ENCODE measurements around the gene GPRC5B. TPM values are rescaled to one million over a fixed set of nuclear protein-coding genes. Genes with fewer than 3 reads are reported as not detected.

Gene GPRC5B
- total RNA-seq, result 0.46 and 0.76 TPM in 2 replicates
- long read RNA-seq, result 0 reads

GRCh38 chr16:19884611-19885450, at the start of gene GPRC5B:
Gene GPRC5B, minus strand, starts transcription at chr16:19884848. Its CDS starts 12,003 bp downstream, at chr16:19872845.
- Mint-ChIP-seq H3K27ac (ENCODE audit: unreplicated experiment) (no peak within 1 kb of the TSS), H3K4me1 (ENCODE audit: unreplicated experiment) (peaks cover 19% of the 10 kb centered on the region)
- DNase-seq (ENCODE audit: extremely low spot score, unreplicated experiment), result no peak

DNA sequence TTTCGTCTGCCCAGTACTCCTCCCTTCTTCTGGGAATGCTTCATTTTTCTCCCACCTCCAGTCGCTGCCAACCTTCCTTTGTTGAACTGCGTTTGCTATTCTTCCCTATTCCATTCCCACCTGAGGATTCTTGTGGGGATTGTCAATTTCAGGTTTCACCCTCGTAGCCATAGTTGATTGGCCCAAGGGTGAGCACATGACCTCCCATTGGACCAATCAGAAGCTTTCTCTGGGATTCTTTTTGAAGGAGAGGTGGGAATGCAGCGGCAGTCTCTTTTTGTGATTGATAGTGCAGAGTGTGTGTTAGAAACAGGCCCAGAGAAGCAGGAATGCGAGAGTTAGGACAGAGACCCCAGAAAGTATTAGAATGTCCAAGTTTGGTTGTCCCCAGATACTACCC, 49.1 kb upstream of the GPRC5B start:
- no peak overlapping the region for H3K4me3 Mint-ChIP-seq (ENCODE audit: unreplicated experiment)
- no peaks in the 10 kb centered on the region for H3K9me3 Mint-ChIP-seq (ENCODE audit: unreplicated experiment)
- H3K36me3 Mint-ChIP-seq (ENCODE audit: unreplicated experiment), result no peaks in the 10 kb centered on the region
- H3K27me3 Mint-ChIP-seq (ENCODE audit: unreplicated experiment), result no peaks in the 10 kb centered on the region
- no peaks in the 10 kb centered on the region for H3K4me1 Mint-ChIP-seq (ENCODE audit: unreplicated experiment)
- TF ChIP-seq CTCF (IDR thresholded peaks at IDR 0.05), result no peak
- DNase-seq (ENCODE audit: extremely low spot score, unreplicated experiment), result peak; percentile 46
- no peak overlapping the region for H3K27ac Mint-ChIP-seq (ENCODE audit: unreplicated experiment)

More at GRCh38 chr16:19884611-19885450, at the start of gene GPRC5B:
- TF ChIP-seq CTCF (IDR thresholded peaks at IDR 0.05), result peak; percentile 23
- Mint-ChIP-seq H3K9me3 (ENCODE audit: unreplicated experiment) (no peaks in the 10 kb centered on the region), H3K4me3 (ENCODE audit: unreplicated experiment) (peak within 1 kb of the TSS; percentile 71), H3K36me3 (ENCODE audit: unreplicated experiment) (no peaks in the 10 kb centered on the region), H3K27me3 (ENCODE audit: unreplicated experiment) (peaks cover 27% of the 10 kb centered on the region)

DNA sequence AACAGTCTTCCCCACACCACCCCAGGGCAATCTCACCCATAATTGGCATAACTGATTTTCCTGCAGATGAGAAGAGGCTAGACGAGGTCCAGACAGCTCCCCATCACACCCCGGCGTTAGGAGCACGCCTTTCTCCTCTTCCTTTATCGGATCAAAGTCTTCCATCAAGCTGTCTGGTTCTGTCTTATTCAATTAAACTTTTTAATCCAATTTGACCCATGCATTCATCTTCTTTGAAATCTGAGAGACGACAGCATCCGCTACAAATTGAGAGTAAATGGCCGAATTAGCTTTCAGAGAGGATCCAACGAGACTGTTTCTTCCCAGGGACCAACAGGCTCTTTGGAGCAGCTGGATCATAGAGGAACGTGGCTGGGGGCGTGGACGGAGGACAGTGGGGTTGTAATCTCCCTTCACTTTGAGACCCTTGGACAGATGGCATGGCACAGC, 44.4 kb upstream of the GPRC5B start:
- Mint-ChIP-seq H3K9me3 (ENCODE audit: unreplicated experiment) (no peaks in the 10 kb centered on the region), H3K4me3 (ENCODE audit: unreplicated experiment) (no peak overlapping the region), H3K27ac (ENCODE audit: unreplicated experiment) (no peak overlapping the region), H3K36me3 (ENCODE audit: unreplicated experiment) (no peaks in the 10 kb centered on the region), H3K27me3 (ENCODE audit: unreplicated experiment) (no peaks in the 10 kb centered on the region), H3K4me1 (ENCODE audit: unreplicated experiment) (peaks cover 10% of the 10 kb centered on the region)
- peak; percentile 53 for DNase-seq (ENCODE audit: extremely low spot score, unreplicated experiment)
- TF ChIP-seq CTCF (IDR thresholded peaks at IDR 0.05), result no peak

GRCh38 chr16:19928432-19928831, 43.8 kb upstream of the GPRC5B start:
- TF ChIP-seq CTCF (IDR thresholded peaks at IDR 0.05), result no peak
- H3K27me3 Mint-ChIP-seq (ENCODE audit: unreplicated experiment), result no peaks in the 10 kb centered on the region
- no peak overlapping the region for H3K4me3 Mint-ChIP-seq (ENCODE audit: unreplicated experiment)
- peaks cover 10% of the 10 kb centered on the region for H3K4me1 Mint-ChIP-seq (ENCODE audit: unreplicated experiment)
- no peak overlapping the region for H3K27ac Mint-ChIP-seq (ENCODE audit: unreplicated experiment)
- peak; percentile 13 for DNase-seq (ENCODE audit: extremely low spot score, unreplicated experiment)
- H3K9me3 Mint-ChIP-seq (ENCODE audit: unreplicated experiment), result no peaks in the 10 kb centered on the region
- H3K36me3 Mint-ChIP-seq (ENCODE audit: unreplicated experiment), result no peaks in the 10 kb centered on the region
